Measurements from ENCODE around the gene MED22.
"Not testable (repeated sequence)": the region's sequence is repeated elsewhere in the genome, so short reads cannot be mapped to it uniquely, and the experiment has no call there.

MED22 gene

GRCh38 chr9:133334888-133335287 is 13.0 kb downstream of the MED22 start:
- not testable (repeated sequence) for DNase-seq (ENCODE audit: low spot score)

GRCh38 chr9:133334161-133334560 is 13.8 kb downstream of the MED22 start:
- DNase-seq (ENCODE audit: low spot score): no peak

- no peak for DNase-seq (ENCODE audit: low spot score)
These were observed 14.4 kb downstream of the MED22 start for GRCh38 chr9:133333566-133333965.

- DNase-seq (ENCODE audit: low spot score): no peak
These were observed 14.9 kb downstream of the MED22 start for GRCh38 chr9:133333011-133333410.

- DNase-seq (ENCODE audit: low spot score): no peak
These were observed 15.6 kb downstream of the MED22 start for GRCh38 chr9:133332381-133332730.

- no peak for DNase-seq (ENCODE audit: low spot score)
These were observed 16.1 kb downstream of the MED22 start for GRCh38 chr9:133331641-133332380.

GRCh38 chr9:133331221-133331620 is 16.7 kb downstream of the MED22 start:
- no peak for DNase-seq (ENCODE audit: low spot score)

GRCh38 chr9:133329306-133330156 is 18.4 kb downstream of the MED22 start:
- DNase-seq (ENCODE audit: low spot score): peak; percentile 36

- DNase-seq (ENCODE audit: low spot score): no peak
These were observed 20.0 kb downstream of the MED22 start for GRCh38 chr9:133327834-133328484.

- not testable (repeated sequence) for DNase-seq (ENCODE audit: low spot score)
These were observed 20.9 kb downstream of the MED22 start for GRCh38 chr9:133327021-133327420.

GRCh38 chr9:133323991-133324703 is 23.8 kb downstream of the MED22 start:
- DNase-seq (ENCODE audit: low spot score): no peak

- DNase-seq (ENCODE audit: low spot score): no peak
These were observed 24.7 kb downstream of the MED22 start for GRCh38 chr9:133323211-133323610.

GRCh38 chr9:133322701-133323100 is 25.2 kb downstream of the MED22 start:
- no peak for DNase-seq (ENCODE audit: low spot score)

- no peak for DNase-seq (ENCODE audit: low spot score)
These were observed 26.5 kb downstream of the MED22 start for GRCh38 chr9:133321411-133321935.

- DNase-seq (ENCODE audit: low spot score): no peak
These were observed 27.5 kb downstream of the MED22 start for GRCh38 chr9:133320421-133320881.

GRCh38 chr9:133317551-133317950 is 30.4 kb downstream of the MED22 start:
- not testable (repeated sequence) for DNase-seq (ENCODE audit: low spot score)

- no peak for DNase-seq (ENCODE audit: low spot score)
These were observed 31.9 kb downstream of the MED22 start for GRCh38 chr9:133315997-133316396.

- DNase-seq (ENCODE audit: low spot score): no peak
These were observed 38.3 kb downstream of the MED22 start for GRCh38 chr9:133309608-133310007.

- no peak for DNase-seq (ENCODE audit: low spot score)
These were observed 40.6 kb downstream of the MED22 start for GRCh38 chr9:133307301-133307700.

- no peak for DNase-seq (ENCODE audit: low spot score)
These were observed 41.4 kb downstream of the MED22 start for GRCh38 chr9:133306242-133307204.

- no peak for DNase-seq (ENCODE audit: low spot score)
These were observed 42.2 kb downstream of the MED22 start for GRCh38 chr9:133305731-133306130.

Measured in SW480 (cell line).